WTC11 (cell line): ENCODE measurements around the gene FNDC3B.

ENCODE experiments used
- ATF2 ChIP-seq: sonication (generic); formaldehyde crosslinking; IDR thresholded peaks from 2 replicates; pipeline ENCODE4 v1.8.1; 2022; ENCODE audit warnings: low read depth, missing genetic modification reagents, borderline replicate concordance
- CTCF ChIP-seq: fragments of 200-600 bp; IDR thresholded peaks from 2 replicates; pipeline ENCODE4 v1.8.0; 2022; ENCODE audit warnings: antibody characterized with exemption
- IRF2 ChIP-seq: sonication (generic); formaldehyde crosslinking; IDR thresholded peaks from 2 replicates; pipeline ENCODE4 v1.8.0; 2022; ENCODE audit warnings: low read depth, missing genetic modification reagents, borderline replicate concordance
- MAX ChIP-seq: sonication (generic); formaldehyde crosslinking; IDR thresholded peaks from 2 replicates; pipeline ENCODE4 v1.8.0; 2022; ENCODE audit warnings: mild to moderate bottlenecking, missing genetic modification reagents
- NFYB ChIP-seq: sonication (generic); formaldehyde crosslinking; conservative IDR thresholded peaks from 2 replicates; pipeline ENCODE4 v1.8.0; 2022; ENCODE audit warnings: low read depth, missing genetic modification reagents
- PREB ChIP-seq: sonication (generic); formaldehyde crosslinking; IDR thresholded peaks from 2 replicates; pipeline ENCODE4 v1.8.1; 2022; ENCODE audit warnings: mild to moderate bottlenecking, missing genetic modification reagents, moderate library complexity, borderline replicate concordance
- SMAD3 ChIP-seq: sonication (generic); formaldehyde crosslinking; IDR thresholded peaks from 2 replicates; pipeline ENCODE4 v1.8.0; 2022; ENCODE audit warnings: missing genetic modification reagents, mild to moderate bottlenecking, borderline replicate concordance
- TEAD1 ChIP-seq: sonication (generic); formaldehyde crosslinking; IDR thresholded peaks from 2 replicates; pipeline ENCODE4 v1.8.0; 2022; ENCODE audit warnings: mild to moderate bottlenecking, missing genetic modification reagents
- TEAD4 ChIP-seq: sonication (generic); formaldehyde crosslinking; IDR thresholded peaks from 2 replicates; pipeline ENCODE4 v1.8.0; 2022; ENCODE audit warnings: mild to moderate bottlenecking, missing genetic modification reagents

GRCh38 chr3:172246107-172246844 lies 206.9 kb downstream of the FNDC3B start:
- TF ChIP-seq MAX (no peak), TEAD1 (CRISPR knock-in tag) (no peak), CTCF (no peak), PREB (no peak), ATF2 (CRISPR knock-in tag) (no peak), IRF2 (CRISPR knock-in tag) (no peak), SMAD3 (no peak), NFYB (CRISPR knock-in tag) (no peak), TEAD4 (CRISPR knock-in tag) (no peak)
